SK-N-SH treated with all-trans-retinoic acid at 6 μM for 48 hours (cell line): ENCODE measurements around the gene HABP2.

Experiments used
- ESRRG ChIP-seq: fragments of 250-450 bp; sonication (Bioruptor Pico); IDR thresholded peaks from 2 replicates; pipeline ENCODE4 v1.6.1; 2021; ENCODE audit warnings: mild to moderate bottlenecking
- SNAI2 ChIP-seq: fragments of 250-450 bp; sonication (Bioruptor Pico); IDR thresholded peaks from 2 replicates; pipeline ENCODE4 v1.5.0; 2020; ENCODE audit warnings: mild to moderate bottlenecking, moderate library complexity

DNA sequence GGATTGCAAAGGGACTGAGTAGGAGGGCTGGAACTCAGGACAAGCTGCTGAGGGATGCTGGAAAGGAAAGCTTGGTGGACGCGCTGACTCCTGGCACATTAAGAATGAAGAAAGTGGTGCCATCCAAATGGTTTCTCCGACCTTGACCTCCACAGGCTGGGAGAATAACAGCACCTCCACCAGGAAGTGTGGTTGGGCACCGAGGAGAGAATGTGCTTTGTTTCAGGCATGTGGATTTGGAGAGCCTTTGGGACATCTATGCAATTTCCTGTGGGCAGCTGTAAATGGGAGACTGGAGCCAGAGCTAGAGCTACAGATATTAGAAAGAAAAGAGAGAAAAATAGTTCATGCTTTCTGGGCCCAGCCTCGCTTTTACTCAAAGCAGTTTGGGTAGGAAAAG, 29.8 kb upstream of the HABP2 start:
- no peak for TF ChIP-seq SNAI2 (CRISPR knock-in tag)
- TF ChIP-seq ESRRG: no peak
